Measurements from ENCODE around the gene APBB3. TPM values are rescaled to one million over a fixed set of nuclear protein-coding genes. Genes with fewer than 3 reads are reported as not detected.
"Not testable (repeated sequence)": the region's sequence is repeated elsewhere in the genome, so short reads cannot be mapped to it uniquely, and the experiment has no call there.

Gene APBB3
- total and polyA plus RNA-seq, 9 of the 15 experiments (the other 6 are each of a cell fraction or from before 2014, with no cell fraction given), result 0.17 to 24.3 (median 9.5) TPM

DNA sequence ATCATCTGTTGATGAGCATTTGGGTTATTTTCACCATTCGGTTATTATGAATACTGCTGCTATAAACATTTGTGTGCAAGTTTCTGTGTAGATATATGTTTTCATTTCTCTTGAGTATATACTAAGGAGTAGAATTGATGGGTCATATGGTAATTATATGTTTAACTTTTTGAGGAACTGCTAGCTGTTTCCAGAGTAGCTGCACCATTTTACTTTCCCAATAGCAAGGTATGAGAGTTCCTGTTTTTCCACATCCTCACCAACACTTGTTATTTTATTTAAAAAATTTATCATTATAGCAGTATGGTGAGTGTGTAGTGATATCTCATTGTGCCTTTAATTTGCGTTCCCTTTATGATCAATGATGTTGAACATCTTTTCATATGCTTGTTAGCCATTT lies 39.3 kb upstream of the APBB3 start (continued):
- TF ChIP-seq TFAM (CRISPR knock-in tag; conservative IDR thresholded peaks at IDR 0.05), result no peak
- TF ChIP-seq, protein P1, sequence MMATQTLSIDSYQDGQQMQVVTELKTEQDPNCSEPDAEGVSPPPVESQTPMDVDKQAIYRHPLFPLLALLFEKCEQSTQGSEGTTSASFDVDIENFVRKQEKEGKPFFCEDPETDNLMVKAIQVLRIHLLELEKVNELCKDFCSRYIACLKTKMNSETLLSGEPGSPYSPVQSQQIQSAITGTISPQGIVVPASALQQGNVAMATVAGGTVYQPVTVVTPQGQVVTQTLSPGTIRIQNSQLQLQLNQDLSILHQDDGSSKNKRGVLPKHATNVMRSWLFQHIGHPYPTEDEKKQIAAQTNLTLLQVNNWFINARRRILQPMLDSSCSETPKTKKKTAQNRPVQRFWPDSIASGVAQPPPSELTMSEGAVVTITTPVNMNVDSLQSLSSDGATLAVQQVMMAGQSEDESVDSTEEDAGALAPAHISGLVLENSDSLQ (IDR thresholded peaks at IDR 0.05), result no peak
- no peak for TF ChIP-seq POLR2B (IDR thresholded peaks at IDR 0.05; ENCODE audit: low read depth, partially characterized antibody)
- no peak for TF ChIP-seq ILF3 (IDR thresholded peaks at IDR 0.05; ENCODE audit: borderline replicate concordance)
- no peak for TF ChIP-seq ZNF668 (CRISPR knock-in tag; IDR thresholded peaks at IDR 0.05)
- TF ChIP-seq TBL1XR1 (IDR thresholded peaks at IDR 0.05; ENCODE audit: low read length in 2 of 2), result no peak
- TF ChIP-seq ZNF551 (CRISPR knock-in tag; IDR thresholded peaks at IDR 0.05), result no peak
- no peak for TF ChIP-seq ZNF347 (CRISPR knock-in tag; IDR thresholded peaks at IDR 0.05; ENCODE audit: low read depth)
- no peak for TF ChIP-seq ZNF217 (CRISPR knock-in tag; IDR thresholded peaks at IDR 0.05)
- TF ChIP-seq SETDB1 (IDR thresholded peaks at IDR 0.05; ENCODE audit: low read length), result no peak

DNA sequence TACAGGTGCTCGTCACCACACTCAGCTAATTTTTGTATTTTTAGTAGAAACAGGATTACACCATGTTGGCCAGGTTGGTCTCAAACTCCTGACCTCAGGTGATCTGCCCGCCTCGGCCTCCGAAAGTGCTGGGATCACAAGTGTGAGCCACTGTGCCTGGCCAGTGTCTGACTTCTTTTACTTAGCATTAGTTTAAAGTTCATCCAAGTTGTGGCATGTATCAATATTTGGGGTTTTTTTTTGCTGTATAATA lies 39.0 kb upstream of the APBB3 start:
- ATAC-seq; H3K9me3 ChIP-seq (replicated peaks; ENCODE audit: control insufficient read depth, insufficient read depth, low read depth, low read length); intact Hi-C loops (cut with micrococcal nuclease); H3K27ac ChIP-seq (ENCODE audit: extremely low read depth, low read depth, low read length); POLR2A ChIA-PET; H4K20me1 ChIP-seq (replicated peaks; ENCODE audit: control insufficient read depth, insufficient read depth, low read length); CTCF ChIA-PET (ENCODE audit: low intra/inter-chr PET ratio); H3K36me3 ChIP-seq (ENCODE audit: control insufficient read depth, insufficient read depth, low read length); FAIRE-seq; BruUV-seq (replicated peaks); H3K4me2 ChIP-seq (ENCODE audit: insufficient read depth, low read length); H3K27me3 ChIP-seq (ENCODE audit: control insufficient read depth in 2 of 2, insufficient read depth in 2 of 2, low read length in 2 of 2); DNase-seq (ENCODE audit: extremely low read depth in 1 of 4, low spot score in 3 of 4); H3K9me1 ChIP-seq (ENCODE audit: control insufficient read depth, insufficient read depth, low read length); H3K4me3 ChIP-seq; H3K79me2 ChIP-seq (ENCODE audit: control insufficient read depth, insufficient read depth, low read length); H3K4me1 ChIP-seq (replicated peaks in 1 of 2; ENCODE audit: control insufficient read depth in 2 of 2, insufficient read depth in 2 of 2, low read length in 2 of 2); H2AFZ ChIP-seq (ENCODE audit: low read depth, low read length); H3K9ac ChIP-seq (ENCODE audit: insufficient read depth in 1 of 2, low read depth in 2 of 2, low read length in 2 of 2); in situ Hi-C loops (cut with MboI): not testable (repeated sequence)
- 71% methylated on average over 4 of the region's 4 CpGs for WGBS (ENCODE audit: insufficient coverage, low coverage, missing lambda C conversion rate)

Data from K562 (cell line).